Melanocyte of skin (primary cell): ENCODE measurements around the gene ANKRD60. TPM values are rescaled to one million over a fixed set of nuclear protein-coding genes. Genes with fewer than 3 reads are reported as not detected.

Source experiments
- total RNA-seq, 2 donors: library from RNA; depleted of rRNA; stranded (reverse); fragments of >200 nt; gene quantifications; 2 replicates each; pipeline ENCODE4 v1.2.3, GENCODE V29; 2012

Gene ANKRD60, protein sequence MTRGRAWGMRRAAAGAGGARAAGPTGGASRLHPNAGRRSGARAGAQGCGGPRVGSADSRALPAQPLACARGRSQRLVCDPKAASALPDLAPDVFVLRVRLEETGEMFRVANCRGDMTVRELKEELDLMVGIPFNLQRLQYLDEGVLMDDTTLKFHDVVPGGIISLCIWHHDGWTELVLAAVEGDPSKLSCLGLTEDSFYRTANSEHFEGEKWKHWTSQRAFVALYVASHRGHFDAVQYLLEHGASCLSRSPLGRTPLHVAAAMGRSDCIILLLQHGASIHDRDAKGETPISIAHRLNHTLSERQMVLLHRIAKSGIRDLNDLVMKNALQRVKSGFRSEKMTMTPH
- under 1 TPM in 1 of 2 donors, not detected in 1; 0.34 TPM for total RNA-seq

DNA sequence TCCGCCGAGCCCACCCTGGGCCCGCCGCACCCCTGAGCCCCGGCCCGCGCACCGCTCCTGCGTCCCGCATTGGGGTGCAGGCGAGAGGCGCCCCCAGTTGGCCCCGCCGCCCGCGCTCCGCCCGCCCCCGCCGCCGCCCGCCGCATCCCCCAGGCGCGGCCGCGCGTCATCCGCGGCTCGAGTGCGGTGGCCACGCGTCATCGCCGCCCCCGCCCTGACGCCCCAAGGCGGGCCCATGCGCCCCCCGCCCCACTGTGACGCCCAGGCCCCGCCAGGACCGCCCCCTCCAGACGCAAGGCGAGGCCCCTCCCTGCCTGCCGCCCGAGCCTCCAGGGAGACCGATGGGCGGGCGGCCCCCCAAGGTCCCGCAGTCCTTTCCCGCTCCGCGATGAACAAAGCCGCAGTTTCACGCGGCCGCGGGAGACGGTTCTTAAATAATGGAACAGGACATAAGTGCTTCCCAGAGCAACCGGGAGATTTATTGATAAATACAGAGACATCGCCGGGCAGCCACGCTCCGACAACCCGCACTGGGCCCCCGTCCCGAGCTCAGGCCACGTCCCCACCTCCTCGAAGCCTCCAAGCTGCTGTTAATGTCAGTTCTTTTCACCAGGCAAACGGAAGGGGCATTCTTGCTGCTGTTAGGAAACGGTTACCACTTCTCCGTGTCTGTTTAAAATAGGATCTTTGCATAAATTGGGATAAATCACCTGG is at the start of gene ANKRD60:
Gene ANKRD60, minus strand, starts transcription at position 170 of the 714 bp plus-strand sequence. Its CDS starts 0 bp downstream, at position 170.

Other genes with a start within 250 kb of the ANKRD60 start
- 10 to 100 TPM; 12.0 to 13.8 TPM for gene RAB22A, start 81.1 kb upstream of the ANKRD60 start, total RNA-seq
- gene VAPB, start 160.6 kb upstream of the ANKRD60 start, total RNA-seq, result 10 to 100 TPM; 16.9 to 19.0 TPM